GM23338 (cell line): ENCODE data around the gene MPST. TPM values are rescaled to one million over a fixed set of nuclear protein-coding genes. Genes with fewer than 3 reads are reported as not detected.

Experiments used
- ATAC-seq: fragments of 200-7000 bp; cut with Tn5 transposase; 3 replicates; pipeline ENCODE4 v1.9.1; 2020
- DNase-seq: peaks from one replicate; pipeline ENCODE4 v3.0.0-alpha.2; 2015; ENCODE audit warnings: low spot score
- H2AFZ ChIP-seq: fragments of 200-600 bp; sonication (generic); 2 replicates; pipeline ENCODE4 v1.8.0; 2016; ENCODE audit warnings: antibody characterized with exemption, mild to moderate bottlenecking, moderate library complexity
- H3F3A ChIP-seq: fragments of 200-600 bp; sonication (generic); replicated peaks from 2 replicates; pipeline ENCODE4 v1.8.0; 2017; ENCODE audit warnings: antibody characterized with exemption, mixed run types, low read depth
- H3K27ac ChIP-seq: fragments of 200-600 bp; sonication (generic); 2 replicates; pipeline ENCODE4 v1.6.1; 2016; ENCODE audit warnings: low read depth
- H3K27me3 ChIP-seq: fragments of 200-600 bp; sonication (generic); 2 replicates; pipeline ENCODE4 v1.8.0; 2016; ENCODE audit warnings: mild to moderate bottlenecking, mixed run types, moderate library complexity; ENCODE audit not compliant: insufficient read depth
- H3K36me3 ChIP-seq: fragments of 200-600 bp; sonication (generic); 2 replicates; pipeline ENCODE4 v1.8.0; 2016; ENCODE audit warnings: mild to moderate bottlenecking; ENCODE audit not compliant: insufficient read depth
- H3K4me1 ChIP-seq: fragments of 200-600 bp; sonication (generic); 2 replicates; pipeline ENCODE4 v1.8.0; 2016; ENCODE audit warnings: mild to moderate bottlenecking, moderate library complexity; ENCODE audit not compliant: insufficient read depth
- H3K4me2 ChIP-seq: fragments of 200-600 bp; sonication (generic); 2 replicates; pipeline ENCODE4 v1.7.1; 2017; ENCODE audit warnings: mixed run types
- H3K4me3 ChIP-seq: fragments of 200-600 bp; sonication (generic); 2 replicates; pipeline ENCODE4 v1.6.1; 2016; ENCODE audit warnings: mixed run types
- H3K79me2 ChIP-seq: fragments of 200-600 bp; sonication (generic); replicated peaks from 2 replicates; pipeline ENCODE4 v1.8.0; 2017; ENCODE audit warnings: mild to moderate bottlenecking; ENCODE audit not compliant: insufficient read depth
- H3K9me2 ChIP-seq: fragments of 200-600 bp; sonication (generic); 2 replicates; pipeline ENCODE4 v1.8.0; 2017; ENCODE audit not compliant: insufficient read depth
- H4K20me1 ChIP-seq: fragments of 200-600 bp; sonication (generic); replicated peaks from 2 replicates; pipeline ENCODE4 v1.8.0; 2017; ENCODE audit warnings: mild to moderate bottlenecking; ENCODE audit not compliant: insufficient read depth
- H3K27ac Mint-ChIP-seq: 2 replicates; pipeline ENCODE4 v1.8.0; 2020; ENCODE audit warnings: inconsistent platforms, mild to moderate bottlenecking, moderate library complexity, mixed read lengths
- H3K27me3 Mint-ChIP-seq: 3 replicates; pipeline ENCODE4 v1.8.0; 2022; ENCODE audit warnings: low read depth, mild to moderate bottlenecking, moderate library complexity, mixed read lengths, inconsistent platforms; ENCODE audit not compliant: insufficient read depth, poor library complexity
- H3K36me3 Mint-ChIP-seq: 3 replicates; pipeline ENCODE4 v1.8.0; 2021; ENCODE audit warnings: low read depth, mild to moderate bottlenecking, inconsistent platforms, moderate library complexity, mixed read lengths
- H3K4me1 Mint-ChIP-seq: 3 replicates; pipeline ENCODE4 v1.8.0; 2020; ENCODE audit warnings: mild to moderate bottlenecking, inconsistent platforms, mixed read lengths
- H3K4me3 Mint-ChIP-seq: 3 replicates; pipeline ENCODE4 v1.8.0; 2021; ENCODE audit warnings: moderate library complexity, mild to moderate bottlenecking, inconsistent platforms, mixed read lengths
- H3K9me3 Mint-ChIP-seq: 3 replicates; pipeline ENCODE4 v1.8.0; 2020; ENCODE audit warnings: moderate library complexity, mild to moderate bottlenecking, inconsistent platforms, mixed read lengths
- CREB1 ChIP-seq: fragments of 250-450 bp; sonication (Bioruptor Pico); IDR thresholded peaks from 2 replicates; pipeline ENCODE4 v1.5.0; 2020; ENCODE audit warnings: low read depth, mild to moderate bottlenecking, moderate library complexity
- EZH2 ChIP-seq: fragments of 200-600 bp; sonication (generic); IDR thresholded peaks from one replicate; pipeline ENCODE4 v1.8.0; 2017; ENCODE audit warnings: antibody characterized with exemption, mild to moderate bottlenecking, low read depth; ENCODE audit not compliant: unreplicated experiment
- EZH2phosphoT487 ChIP-seq: fragments of 200-600 bp; sonication (generic); IDR thresholded peaks from one replicate; pipeline ENCODE4 v1.8.1; 2018; ENCODE audit warnings: antibody characterized with exemption; ENCODE audit not compliant: unreplicated experiment
- JUNB ChIP-seq: IDR thresholded peaks from one replicate; pipeline ENCODE4 v1.6.1; 2016; ENCODE audit warnings: antibody characterized with exemption; ENCODE audit not compliant: unreplicated experiment
- NANOG ChIP-seq: IDR thresholded peaks from 2 replicates; pipeline ENCODE4 v1.6.1; 2016; ENCODE audit warnings: antibody characterized with exemption, borderline replicate concordance
- POLR2AphosphoS5 ChIP-seq: IDR thresholded peaks from 2 replicates; pipeline ENCODE4 v1.6.1; 2016; ENCODE audit warnings: antibody characterized with exemption, low read depth
- STAT1 ChIP-seq: IDR thresholded peaks from one replicate; pipeline ENCODE4 v1.6.1; 2016; ENCODE audit warnings: antibody characterized with exemption; ENCODE audit not compliant: unreplicated experiment
- ZNF114 ChIP-seq: fragments of 250-450 bp; sonication (Bioruptor Pico); IDR thresholded peaks from 2 replicates; pipeline ENCODE4 v1.5.0; 2020; ENCODE audit warnings: mild to moderate bottlenecking, moderate library complexity
- ZNF331 ChIP-seq: fragments of 250-450 bp; sonication (Bioruptor Pico); IDR thresholded peaks from 2 replicates; pipeline ENCODE4 v1.5.0; 2020; ENCODE audit warnings: low read depth, mild to moderate bottlenecking, moderate library complexity
- polyA plus RNA-seq: library from polyadenylated mRNA; unstranded; fragments of >200 nt; fragmentation: Nextera tagmentation; extraction: Ambion mirVana; gene quantifications from 2 replicates; pipeline ENCODE4 v1.2.1, GENCODE V29; 2016
- total RNA-seq: library from RNA; depleted of rRNA; stranded (reverse); fragments of >200 nt; shearing (Covaris generic); gene quantifications from 2 replicates; pipeline ENCODE4 v1.2.3, GENCODE V29; 2014
- TF ChIP-seq, protein P1 (sequence below): IDR thresholded peaks from 2 replicates; pipeline ENCODE4 v1.6.1; 2016; ENCODE audit warnings: antibody characterized with exemption
- TF ChIP-seq, protein P2 (sequence below): fragments of 250-450 bp; sonication (Bioruptor Pico); IDR thresholded peaks from 2 replicates; pipeline ENCODE4 v1.5.0; 2020; ENCODE audit warnings: mild to moderate bottlenecking, moderate library complexity
- TF ChIP-seq, protein P3 (sequence below): IDR thresholded peaks from one replicate; pipeline ENCODE4 v1.6.1; 2018; ENCODE audit warnings: antibody characterized with exemption; ENCODE audit not compliant: unreplicated experiment
- TF ChIP-seq, protein P4 (sequence below), 2 experiments: fragments of 200-600 bp in 1 of 2; sonication (generic) in 1 of 2; conservative IDR thresholded peaks; 2 replicates each; pipeline versions ENCODE4 v1.5.1 to v1.6.1; 2016 to 2017; ENCODE audit warnings: antibody characterized with exemption in 2 of 2, low read depth in 2 of 2, mild to moderate bottlenecking in 2 of 2, moderate library complexity in 1 of 2

The MPST gene
- total and polyA plus RNA-seq, 2 experiments from 2014 or later: 86.2 to 158 TPM

DNA sequence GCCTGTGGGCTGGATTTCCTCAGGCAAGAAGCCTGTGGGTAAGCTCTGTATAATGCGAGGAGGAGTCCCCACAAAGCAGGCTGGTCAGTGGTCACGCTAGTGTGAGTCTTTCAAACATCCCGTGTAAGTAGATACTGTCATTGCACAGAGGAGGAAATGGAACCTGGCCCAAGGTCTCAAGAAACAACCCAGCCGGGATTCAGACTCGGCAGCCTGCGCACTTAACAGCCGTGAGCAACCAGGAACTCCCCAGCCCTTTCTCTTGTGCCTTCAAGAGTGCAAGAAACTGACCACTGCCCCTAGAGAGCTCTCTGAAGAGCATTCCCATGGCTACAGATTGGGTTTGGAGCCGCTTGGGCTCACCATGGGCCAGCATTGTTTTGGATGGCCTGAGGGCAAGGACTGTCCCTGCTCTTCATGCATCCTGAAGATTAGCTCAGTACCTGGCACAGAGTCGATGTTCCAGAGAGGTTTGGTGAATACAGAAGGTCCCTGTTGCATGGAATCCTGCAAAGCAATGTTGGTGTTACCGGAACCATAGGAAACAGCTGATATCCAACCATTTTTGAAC, 6.0 kb downstream of the MPST start:
- no peak overlapping the region for H3K27ac Mint-ChIP-seq
- Histone ChIP-seq H3K4me1 (peaks cover 12% of the 10 kb centered on the region; the same call in 1 of the 2 replicates), H3K36me3 (peaks cover 3% of the 10 kb centered on the region; the same call in 1 of the 2 replicates), H3K79me2 (peaks cover 23% of the 10 kb centered on the region), H4K20me1 (peaks cover 8% of the 10 kb centered on the region), H3K9me2 (no peaks in the 10 kb centered on the region), H3K27ac (no peak overlapping the region), H3K4me3 (no peak overlapping the region), H3K27me3 (no peaks in the 10 kb centered on the region), H2AFZ (no peak overlapping the region), H3F3A (0 out of 2 replicates have a peak, but pooled peaks cover 3% of the 10 kb centered on the region), H3K4me2 (no peak overlapping the region)
- ATAC-seq (no peak), DNase-seq (no peak)
- H3K4me3 Mint-ChIP-seq: no peak overlapping the region
- no peak for TF ChIP-seq POLR2AphosphoS5
- no peak for TF ChIP-seq JUNB
- no peak for TF ChIP-seq ZNF331 (CRISPR knock-in tag)
- TF ChIP-seq EZH2phosphoT487: no peak
- no peak for TF ChIP-seq STAT1
- TF ChIP-seq, protein P1, sequence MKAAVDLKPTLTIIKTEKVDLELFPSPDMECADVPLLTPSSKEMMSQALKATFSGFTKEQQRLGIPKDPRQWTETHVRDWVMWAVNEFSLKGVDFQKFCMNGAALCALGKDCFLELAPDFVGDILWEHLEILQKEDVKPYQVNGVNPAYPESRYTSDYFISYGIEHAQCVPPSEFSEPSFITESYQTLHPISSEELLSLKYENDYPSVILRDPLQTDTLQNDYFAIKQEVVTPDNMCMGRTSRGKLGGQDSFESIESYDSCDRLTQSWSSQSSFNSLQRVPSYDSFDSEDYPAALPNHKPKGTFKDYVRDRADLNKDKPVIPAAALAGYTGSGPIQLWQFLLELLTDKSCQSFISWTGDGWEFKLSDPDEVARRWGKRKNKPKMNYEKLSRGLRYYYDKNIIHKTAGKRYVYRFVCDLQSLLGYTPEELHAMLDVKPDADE: no peak
- TF ChIP-seq, protein P2, sequence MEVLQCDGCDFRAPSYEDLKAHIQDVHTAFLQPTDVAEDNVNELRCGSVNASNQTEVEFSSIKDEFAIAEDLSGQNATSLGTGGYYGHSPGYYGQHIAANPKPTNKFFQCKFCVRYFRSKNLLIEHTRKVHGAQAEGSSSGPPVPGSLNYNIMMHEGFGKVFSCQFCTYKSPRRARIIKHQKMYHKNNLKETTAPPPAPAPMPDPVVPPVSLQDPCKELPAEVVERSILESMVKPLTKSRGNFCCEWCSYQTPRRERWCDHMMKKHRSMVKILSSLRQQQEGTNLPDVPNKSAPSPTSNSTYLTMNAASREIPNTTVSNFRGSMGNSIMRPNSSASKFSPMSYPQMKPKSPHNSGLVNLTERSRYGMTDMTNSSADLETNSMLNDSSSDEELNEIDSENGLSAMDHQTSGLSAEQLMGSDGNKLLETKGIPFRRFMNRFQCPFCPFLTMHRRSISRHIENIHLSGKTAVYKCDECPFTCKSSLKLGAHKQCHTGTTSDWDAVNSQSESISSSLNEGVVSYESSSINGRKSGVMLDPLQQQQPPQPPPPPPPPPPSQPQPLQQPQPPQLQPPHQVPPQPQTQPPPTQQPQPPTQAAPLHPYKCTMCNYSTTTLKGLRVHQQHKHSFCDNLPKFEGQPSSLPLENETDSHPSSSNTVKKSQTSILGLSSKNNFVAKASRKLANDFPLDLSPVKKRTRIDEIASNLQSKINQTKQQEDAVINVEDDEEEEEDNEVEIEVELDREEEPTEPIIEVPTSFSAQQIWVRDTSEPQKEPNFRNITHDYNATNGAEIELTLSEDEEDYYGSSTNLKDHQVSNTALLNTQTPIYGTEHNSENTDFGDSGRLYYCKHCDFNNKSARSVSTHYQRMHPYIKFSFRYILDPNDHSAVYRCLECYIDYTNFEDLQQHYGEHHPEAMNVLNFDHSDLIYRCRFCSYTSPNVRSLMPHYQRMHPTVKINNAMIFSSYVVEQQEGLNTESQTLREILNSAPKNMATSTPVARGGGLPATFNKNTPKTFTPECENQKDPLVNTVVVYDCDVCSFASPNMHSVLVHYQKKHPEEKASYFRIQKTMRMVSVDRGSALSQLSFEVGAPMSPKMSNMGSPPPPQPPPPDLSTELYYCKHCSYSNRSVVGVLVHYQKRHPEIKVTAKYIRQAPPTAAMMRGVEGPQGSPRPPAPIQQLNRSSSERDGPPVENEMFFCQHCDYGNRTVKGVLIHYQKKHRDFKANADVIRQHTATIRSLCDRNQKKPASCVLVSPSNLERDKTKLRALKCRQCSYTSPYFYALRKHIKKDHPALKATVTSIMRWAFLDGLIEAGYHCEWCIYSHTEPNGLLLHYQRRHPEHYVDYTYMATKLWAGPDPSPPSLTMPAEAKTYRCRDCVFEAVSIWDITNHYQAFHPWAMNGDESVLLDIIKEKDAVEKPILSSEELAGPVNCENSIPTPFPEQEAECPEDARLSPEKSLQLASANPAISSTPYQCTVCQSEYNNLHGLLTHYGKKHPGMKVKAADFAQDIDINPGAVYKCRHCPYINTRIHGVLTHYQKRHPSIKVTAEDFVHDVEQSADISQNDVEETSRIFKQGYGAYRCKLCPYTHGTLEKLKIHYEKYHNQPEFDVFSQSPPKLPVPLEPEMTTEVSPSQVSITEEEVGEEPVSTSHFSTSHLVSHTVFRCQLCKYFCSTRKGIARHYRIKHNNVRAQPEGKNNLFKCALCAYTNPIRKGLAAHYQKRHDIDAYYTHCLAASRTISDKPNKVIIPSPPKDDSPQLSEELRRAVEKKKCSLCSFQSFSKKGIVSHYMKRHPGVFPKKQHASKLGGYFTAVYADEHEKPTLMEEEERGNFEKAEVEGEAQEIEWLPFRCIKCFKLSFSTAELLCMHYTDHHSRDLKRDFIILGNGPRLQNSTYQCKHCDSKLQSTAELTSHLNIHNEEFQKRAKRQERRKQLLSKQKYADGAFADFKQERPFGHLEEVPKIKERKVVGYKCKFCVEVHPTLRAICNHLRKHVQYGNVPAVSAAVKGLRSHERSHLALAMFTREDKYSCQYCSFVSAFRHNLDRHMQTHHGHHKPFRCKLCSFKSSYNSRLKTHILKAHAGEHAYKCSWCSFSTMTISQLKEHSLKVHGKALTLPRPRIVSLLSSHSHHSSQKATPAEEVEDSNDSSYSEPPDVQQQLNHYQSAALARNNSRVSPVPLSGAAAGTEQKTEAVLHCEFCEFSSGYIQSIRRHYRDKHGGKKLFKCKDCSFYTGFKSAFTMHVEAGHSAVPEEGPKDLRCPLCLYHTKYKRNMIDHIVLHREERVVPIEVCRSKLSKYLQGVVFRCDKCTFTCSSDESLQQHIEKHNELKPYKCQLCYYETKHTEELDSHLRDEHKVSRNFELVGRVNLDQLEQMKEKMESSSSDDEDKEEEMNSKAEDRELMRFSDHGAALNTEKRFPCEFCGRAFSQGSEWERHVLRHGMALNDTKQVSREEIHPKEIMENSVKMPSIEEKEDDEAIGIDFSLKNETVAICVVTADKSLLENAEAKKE (CRISPR knock-in tag): no peak
- TF ChIP-seq, protein P3, sequence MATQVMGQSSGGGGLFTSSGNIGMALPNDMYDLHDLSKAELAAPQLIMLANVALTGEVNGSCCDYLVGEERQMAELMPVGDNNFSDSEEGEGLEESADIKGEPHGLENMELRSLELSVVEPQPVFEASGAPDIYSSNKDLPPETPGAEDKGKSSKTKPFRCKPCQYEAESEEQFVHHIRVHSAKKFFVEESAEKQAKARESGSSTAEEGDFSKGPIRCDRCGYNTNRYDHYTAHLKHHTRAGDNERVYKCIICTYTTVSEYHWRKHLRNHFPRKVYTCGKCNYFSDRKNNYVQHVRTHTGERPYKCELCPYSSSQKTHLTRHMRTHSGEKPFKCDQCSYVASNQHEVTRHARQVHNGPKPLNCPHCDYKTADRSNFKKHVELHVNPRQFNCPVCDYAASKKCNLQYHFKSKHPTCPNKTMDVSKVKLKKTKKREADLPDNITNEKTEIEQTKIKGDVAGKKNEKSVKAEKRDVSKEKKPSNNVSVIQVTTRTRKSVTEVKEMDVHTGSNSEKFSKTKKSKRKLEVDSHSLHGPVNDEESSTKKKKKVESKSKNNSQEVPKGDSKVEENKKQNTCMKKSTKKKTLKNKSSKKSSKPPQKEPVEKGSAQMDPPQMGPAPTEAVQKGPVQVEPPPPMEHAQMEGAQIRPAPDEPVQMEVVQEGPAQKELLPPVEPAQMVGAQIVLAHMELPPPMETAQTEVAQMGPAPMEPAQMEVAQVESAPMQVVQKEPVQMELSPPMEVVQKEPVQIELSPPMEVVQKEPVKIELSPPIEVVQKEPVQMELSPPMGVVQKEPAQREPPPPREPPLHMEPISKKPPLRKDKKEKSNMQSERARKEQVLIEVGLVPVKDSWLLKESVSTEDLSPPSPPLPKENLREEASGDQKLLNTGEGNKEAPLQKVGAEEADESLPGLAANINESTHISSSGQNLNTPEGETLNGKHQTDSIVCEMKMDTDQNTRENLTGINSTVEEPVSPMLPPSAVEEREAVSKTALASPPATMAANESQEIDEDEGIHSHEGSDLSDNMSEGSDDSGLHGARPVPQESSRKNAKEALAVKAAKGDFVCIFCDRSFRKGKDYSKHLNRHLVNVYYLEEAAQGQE: no peak
- TF ChIP-seq NANOG: no peak
- TF ChIP-seq ZNF114 (CRISPR knock-in tag): no peak
- TF ChIP-seq EZH2: no peak
- no peak for TF ChIP-seq CREB1 (CRISPR knock-in tag)
- TF ChIP-seq, protein P4, sequence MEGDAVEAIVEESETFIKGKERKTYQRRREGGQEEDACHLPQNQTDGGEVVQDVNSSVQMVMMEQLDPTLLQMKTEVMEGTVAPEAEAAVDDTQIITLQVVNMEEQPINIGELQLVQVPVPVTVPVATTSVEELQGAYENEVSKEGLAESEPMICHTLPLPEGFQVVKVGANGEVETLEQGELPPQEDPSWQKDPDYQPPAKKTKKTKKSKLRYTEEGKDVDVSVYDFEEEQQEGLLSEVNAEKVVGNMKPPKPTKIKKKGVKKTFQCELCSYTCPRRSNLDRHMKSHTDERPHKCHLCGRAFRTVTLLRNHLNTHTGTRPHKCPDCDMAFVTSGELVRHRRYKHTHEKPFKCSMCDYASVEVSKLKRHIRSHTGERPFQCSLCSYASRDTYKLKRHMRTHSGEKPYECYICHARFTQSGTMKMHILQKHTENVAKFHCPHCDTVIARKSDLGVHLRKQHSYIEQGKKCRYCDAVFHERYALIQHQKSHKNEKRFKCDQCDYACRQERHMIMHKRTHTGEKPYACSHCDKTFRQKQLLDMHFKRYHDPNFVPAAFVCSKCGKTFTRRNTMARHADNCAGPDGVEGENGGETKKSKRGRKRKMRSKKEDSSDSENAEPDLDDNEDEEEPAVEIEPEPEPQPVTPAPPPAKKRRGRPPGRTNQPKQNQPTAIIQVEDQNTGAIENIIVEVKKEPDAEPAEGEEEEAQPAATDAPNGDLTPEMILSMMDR (conservative IDR thresholded peaks at IDR 0.05; ENCODE audit: low read depth in 2 of 2): no peak
- H3K27me3 Mint-ChIP-seq: peaks cover 15% of the 10 kb centered on the region
- peaks cover 18% of the 10 kb centered on the region; the same call in 2 of the 3 replicates for H3K4me1 Mint-ChIP-seq
- peaks cover 42% of the 10 kb centered on the region for H3K36me3 Mint-ChIP-seq
- no peaks in the 10 kb centered on the region for H3K9me3 Mint-ChIP-seq
